ENCODE results near the gene C18orf63.
A peak's percentile ranks its signal among the peaks of the same experiment; 100 is the strongest.

Gene C18orf63

DNA sequence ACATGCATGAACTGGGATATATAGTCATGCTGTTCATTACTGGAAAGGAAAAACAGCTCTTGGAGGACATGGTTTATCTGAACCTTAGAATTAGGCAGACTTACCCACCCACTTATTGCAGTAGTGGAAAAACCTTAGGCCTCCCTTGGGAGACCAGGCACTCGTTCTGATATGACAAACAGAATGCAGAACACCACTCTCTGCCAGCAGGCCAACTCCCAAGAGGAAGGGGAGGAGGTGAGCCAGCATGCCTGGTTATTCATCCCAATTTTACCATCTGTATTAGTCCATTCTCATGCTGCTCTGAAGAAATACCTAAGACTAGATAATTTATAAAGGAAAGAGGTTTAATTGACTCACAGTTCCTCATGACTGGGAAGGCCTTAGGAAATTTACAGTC, 17.5 kb downstream of the C18orf63 start:
- no peak overlapping the region for H3K27ac Mint-ChIP-seq
- H3K4me3 Mint-ChIP-seq = no peak overlapping the region
- ATAC-seq (no peak), DNase-seq (ENCODE audit: low spot score in 2 of 2) (no peak)
- H3K4me1 Mint-ChIP-seq = no peaks in the 10 kb centered on the region
- H3K36me3 Mint-ChIP-seq = no peaks in the 10 kb centered on the region
- no peaks in the 10 kb centered on the region for H3K9me3 Mint-ChIP-seq

- no peaks in the 10 kb centered on the region for H3K36me3 Mint-ChIP-seq
- H3K9me3 Mint-ChIP-seq = no peaks in the 10 kb centered on the region
- H3K27ac Mint-ChIP-seq = no peak overlapping the region
- DNase-seq (ENCODE audit: low spot score in 2 of 2) = no peak
- no peak for ATAC-seq
- no peaks in the 10 kb centered on the region for H3K4me1 Mint-ChIP-seq
- no peak overlapping the region for H3K4me3 Mint-ChIP-seq
Observed at GRCh38 chr18:74334242-74334893, 18.7 kb downstream of the C18orf63 start.

GRCh38 chr18:74336656-74337055, 21.0 kb downstream of the C18orf63 start:
- H3K4me1 Mint-ChIP-seq = no peaks in the 10 kb centered on the region
- H3K4me3 Mint-ChIP-seq = no peak overlapping the region
- DNase-seq (ENCODE audit: low spot score in 2 of 2) (no peak), ATAC-seq (no peak)
- H3K9me3 Mint-ChIP-seq = no peaks in the 10 kb centered on the region
- H3K36me3 Mint-ChIP-seq = no peaks in the 10 kb centered on the region
- no peak overlapping the region for H3K27ac Mint-ChIP-seq

DNA sequence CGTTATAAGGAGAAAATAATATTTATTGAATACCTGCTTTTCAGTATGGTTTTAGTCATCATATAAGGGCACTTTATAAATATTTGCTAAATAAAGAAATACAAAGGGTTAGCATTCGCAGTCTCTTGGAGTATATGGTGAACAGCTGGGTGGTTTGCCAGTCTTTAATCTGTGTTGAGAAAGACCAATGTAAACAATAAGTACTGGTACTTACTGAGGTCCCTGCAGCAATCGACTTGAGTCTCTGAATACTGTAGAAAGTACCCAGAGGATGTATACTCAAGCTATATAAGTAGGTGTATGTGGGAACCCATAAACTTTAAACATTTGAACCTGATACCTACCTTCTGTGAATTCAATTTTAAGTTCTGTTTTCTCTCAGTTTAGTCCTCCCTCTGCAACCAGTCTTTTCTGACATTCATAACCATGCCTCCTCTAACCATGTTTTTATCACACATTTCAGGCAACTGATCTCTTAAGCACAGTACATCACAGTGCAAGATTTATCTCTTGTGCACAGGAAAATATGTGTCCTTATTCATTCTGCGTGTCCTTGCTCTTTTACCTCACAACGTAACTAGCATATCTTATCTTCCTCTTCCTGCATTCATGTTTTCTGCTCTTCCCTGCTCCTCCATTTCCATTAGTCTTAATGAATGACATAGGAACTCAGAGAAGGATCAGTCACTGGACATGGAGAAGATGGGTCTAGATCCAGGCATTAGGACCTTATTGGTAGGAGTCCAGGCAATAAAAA, 21.7 kb downstream of the C18orf63 start:
- no peak for DNase-seq (ENCODE audit: low spot score in 2 of 2)
- ATAC-seq = no peak
- H3K4me3 Mint-ChIP-seq = no peak overlapping the region
- no peaks in the 10 kb centered on the region for H3K36me3 Mint-ChIP-seq
- H3K27ac Mint-ChIP-seq = no peak overlapping the region
- H3K9me3 Mint-ChIP-seq = no peaks in the 10 kb centered on the region
- no peaks in the 10 kb centered on the region for H3K4me1 Mint-ChIP-seq

- Mint-ChIP-seq H3K9me3 (no peaks in the 10 kb centered on the region), H3K36me3 (no peaks in the 10 kb centered on the region), H3K4me3 (no peak overlapping the region), H3K27ac (no peak overlapping the region), H3K4me1 (no peaks in the 10 kb centered on the region)
- DNase-seq (ENCODE audit: low spot score in 2 of 2) = no peak
- ATAC-seq = no peak
Observed at GRCh38 chr18:74337912-74338309, 22.3 kb downstream of the C18orf63 start.

DNA sequence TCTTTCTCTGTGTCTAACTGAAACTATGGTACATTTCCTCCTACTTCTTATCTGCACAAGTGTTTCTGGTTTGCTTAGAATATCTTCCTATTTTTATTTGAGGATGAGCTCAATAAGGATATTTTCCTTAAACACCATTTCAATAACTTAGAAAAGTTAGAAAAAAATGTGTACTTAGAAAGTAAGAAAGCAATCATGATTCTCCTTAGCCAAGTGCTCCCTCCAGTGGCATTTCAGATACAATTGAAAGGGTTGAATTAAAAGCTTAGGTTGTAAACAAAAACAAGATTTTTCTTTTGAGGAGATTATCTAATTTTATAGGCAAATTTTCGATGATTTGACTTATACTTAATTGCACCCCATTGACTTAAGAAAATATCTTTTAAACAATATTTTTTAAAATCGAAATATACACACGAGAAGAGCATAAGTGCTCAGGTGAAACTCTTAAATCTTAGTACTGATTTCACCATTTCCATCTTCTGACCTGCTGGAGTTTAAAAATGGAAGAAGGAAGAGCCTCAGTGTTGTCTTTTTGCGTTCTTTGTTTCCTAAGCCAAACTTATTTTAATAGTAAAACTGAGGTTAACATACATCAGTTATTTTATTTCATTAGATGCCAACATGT, 26.9 kb downstream of the C18orf63 start:
- no peak overlapping the region for H3K4me3 Mint-ChIP-seq
- no peak for DNase-seq (ENCODE audit: low spot score in 2 of 2)
- no peak for ATAC-seq
- no peaks in the 10 kb centered on the region for H3K9me3 Mint-ChIP-seq
- no peaks in the 10 kb centered on the region for H3K4me1 Mint-ChIP-seq
- H3K27ac Mint-ChIP-seq = no peak overlapping the region
- H3K36me3 Mint-ChIP-seq = no peaks in the 10 kb centered on the region

- ATAC-seq (no peak), DNase-seq (ENCODE audit: low spot score in 2 of 2) (no peak)
- H3K36me3 Mint-ChIP-seq = no peaks in the 10 kb centered on the region
- no peaks in the 10 kb centered on the region for H3K9me3 Mint-ChIP-seq
- H3K27ac Mint-ChIP-seq = no peak overlapping the region
- no peaks in the 10 kb centered on the region for H3K4me1 Mint-ChIP-seq
- H3K4me3 Mint-ChIP-seq = no peak overlapping the region
Observed at GRCh38 chr18:74346206-74346605, 30.6 kb downstream of the C18orf63 start.

DNA sequence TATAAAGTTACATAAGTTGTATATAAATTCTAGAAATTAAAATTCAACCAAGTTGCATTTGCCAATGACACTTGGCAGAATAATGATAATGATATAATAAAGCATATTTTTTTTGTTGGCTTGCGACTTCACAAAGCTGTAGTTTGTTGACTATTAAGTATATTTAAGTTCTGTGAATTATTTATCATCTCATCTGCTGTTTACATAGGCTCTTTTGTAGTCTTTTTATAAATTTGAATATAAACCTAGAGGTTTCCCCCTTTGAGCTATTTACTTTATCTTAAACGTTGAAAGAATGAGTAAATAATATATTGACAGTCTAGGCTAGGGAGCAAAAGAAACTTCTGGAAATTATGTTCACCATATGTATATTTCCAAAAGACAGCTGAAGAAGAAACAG, 32.9 kb downstream of the C18orf63 start:
- H3K27ac Mint-ChIP-seq = no peak overlapping the region
- no peak for DNase-seq (ENCODE audit: low spot score in 2 of 2)
- no peaks in the 10 kb centered on the region for H3K4me1 Mint-ChIP-seq
- H3K36me3 Mint-ChIP-seq = no peaks in the 10 kb centered on the region
- no peak overlapping the region for H3K4me3 Mint-ChIP-seq
- H3K9me3 Mint-ChIP-seq = no peaks in the 10 kb centered on the region
- ATAC-seq = no peak

DNA sequence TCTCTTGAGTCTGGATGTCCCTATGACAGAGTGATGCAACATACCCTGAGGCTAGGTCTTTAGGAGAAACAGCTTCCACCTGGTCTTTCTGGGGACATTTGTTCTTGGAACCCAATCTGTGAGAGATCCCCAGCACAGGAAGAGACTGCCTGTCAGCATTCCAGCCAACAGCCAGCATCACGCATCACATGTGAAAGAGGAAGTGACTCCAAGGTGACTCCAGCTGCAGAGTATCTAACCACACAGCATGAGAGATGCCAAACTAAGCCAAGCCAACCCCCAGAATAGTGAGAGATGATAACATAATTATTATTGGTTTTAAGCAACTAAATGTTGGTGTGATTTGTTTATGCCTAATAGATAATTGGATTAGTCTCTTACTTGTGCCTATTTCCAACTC, 35.7 kb downstream of the C18orf63 start:
- Mint-ChIP-seq H3K9me3 (no peaks in the 10 kb centered on the region), H3K36me3 (no peaks in the 10 kb centered on the region), H3K4me3 (no peak overlapping the region), H3K4me1 (peaks cover under 1% of the 10 kb centered on the region), H3K27ac (no peak overlapping the region)
- no peak for DNase-seq (ENCODE audit: low spot score in 2 of 2)
- peak; percentile 43 for ATAC-seq

GRCh38 chr18:74353169-74353775, 37.6 kb downstream of the C18orf63 start:
- DNase-seq (ENCODE audit: low spot score in 2 of 2) (no peak), ATAC-seq (peak; percentile 68)
- Mint-ChIP-seq H3K27ac (no peak overlapping the region), H3K4me1 (peaks cover 4% of the 10 kb centered on the region), H3K36me3 (no peaks in the 10 kb centered on the region), H3K9me3 (no peaks in the 10 kb centered on the region), H3K4me3 (no peak overlapping the region)

DNA sequence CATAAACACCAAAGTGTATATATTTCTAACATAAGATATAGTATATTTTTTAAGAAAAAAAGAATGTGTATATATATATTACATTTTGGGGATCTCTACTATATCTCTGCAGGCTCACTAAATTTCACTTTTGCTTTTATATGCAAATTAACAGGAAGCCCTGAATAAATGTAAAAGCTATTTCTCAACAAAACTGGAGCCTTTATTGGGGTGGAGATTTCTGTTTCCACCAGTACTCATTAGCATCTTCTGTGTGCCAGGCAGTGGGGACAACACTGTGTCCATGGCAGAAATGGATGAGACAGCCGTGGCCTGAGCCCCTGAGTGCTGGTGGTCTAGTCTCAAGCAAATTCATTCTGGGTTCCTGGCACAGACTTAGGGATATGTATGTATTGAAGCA, 41.3 kb downstream of the C18orf63 start:
- H3K27ac Mint-ChIP-seq = no peak overlapping the region
- ATAC-seq (no peak), DNase-seq (ENCODE audit: low spot score in 2 of 2) (no peak)
- H3K9me3 Mint-ChIP-seq = no peaks in the 10 kb centered on the region
- peaks cover 4% of the 10 kb centered on the region for H3K4me1 Mint-ChIP-seq
- H3K36me3 Mint-ChIP-seq = no peaks in the 10 kb centered on the region
- H3K4me3 Mint-ChIP-seq = no peak overlapping the region

- no peak for ATAC-seq
- no peak overlapping the region for H3K4me3 Mint-ChIP-seq
Observed at GRCh38 chr18:74360852-74361655, 45.4 kb downstream of the C18orf63 start.

GRCh38 chr18:74367905-74368304, 52.3 kb downstream of the C18orf63 start:
- no peak for DNase-seq (ENCODE audit: low spot score in 2 of 2)
- H3K9me3 Mint-ChIP-seq = no peaks in the 10 kb centered on the region
- no peak overlapping the region for H3K27ac Mint-ChIP-seq
- no peak overlapping the region for H3K4me3 Mint-ChIP-seq
- ATAC-seq = no peak
- peaks cover 10% of the 10 kb centered on the region for H3K4me1 Mint-ChIP-seq
- no peaks in the 10 kb centered on the region for H3K36me3 Mint-ChIP-seq

More at GRCh38 chr18:74360852-74361655, 45.4 kb downstream of the C18orf63 start:
- H3K36me3 Mint-ChIP-seq = no peaks in the 10 kb centered on the region
- DNase-seq (ENCODE audit: low spot score in 2 of 2) = no peak
- H3K4me1 Mint-ChIP-seq = peaks cover 4% of the 10 kb centered on the region
- no peak overlapping the region for H3K27ac Mint-ChIP-seq
- no peaks in the 10 kb centered on the region for H3K9me3 Mint-ChIP-seq

DNA sequence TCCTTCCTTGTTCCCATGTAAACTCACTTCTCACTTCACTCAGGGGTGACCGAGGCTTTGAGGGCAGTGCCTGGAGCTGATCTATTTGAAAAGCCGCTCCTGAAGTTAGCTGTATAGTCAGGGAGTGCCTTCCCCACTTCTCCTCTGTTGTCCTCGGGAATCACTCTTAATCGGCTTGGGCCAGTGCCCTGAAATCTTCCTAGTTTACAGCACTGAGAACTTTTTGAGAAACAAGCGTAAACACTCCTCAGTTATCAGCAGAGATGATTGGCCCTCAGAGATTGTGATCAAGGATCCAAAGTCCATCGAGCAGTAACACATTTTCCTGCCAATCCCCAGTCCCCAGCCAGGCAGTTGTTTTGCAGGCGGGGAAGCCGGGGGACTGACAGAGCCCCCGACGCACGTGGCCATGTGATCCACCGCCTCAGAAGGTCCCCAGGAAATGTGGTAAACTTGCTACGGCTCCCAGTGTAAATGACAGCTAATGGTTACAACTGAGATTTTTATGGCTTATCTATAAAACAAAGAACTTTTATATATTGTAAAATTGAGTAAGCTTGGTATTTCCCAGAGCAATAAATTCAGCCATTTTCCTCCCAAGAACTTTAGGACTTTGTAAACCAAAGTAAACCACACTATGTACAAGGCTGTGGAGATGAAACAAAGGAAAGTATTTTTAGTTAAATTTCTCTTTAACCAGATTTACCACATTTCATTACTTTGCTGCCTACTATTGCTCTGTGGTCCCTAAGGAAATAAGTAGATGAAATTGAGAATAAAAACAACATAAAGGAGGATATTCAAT, 53.5 kb downstream of the C18orf63 start:
- Mint-ChIP-seq H3K9me3 (no peaks in the 10 kb centered on the region), H3K36me3 (no peaks in the 10 kb centered on the region), H3K4me3 (no peak overlapping the region), H3K27ac (peak overlapping the region; percentile 40), H3K4me1 (peaks cover 14% of the 10 kb centered on the region)
- peak in 1 of 2 donors; percentile 30 for DNase-seq (ENCODE audit: low spot score in 2 of 2)
- no peak for ATAC-seq
